GM15510 (cell line): ENCODE data around the gene IGSF9B.

Experiments used
- POLR2A ChIP-seq: IDR thresholded peaks from 3 replicates; pipeline ENCODE4 v1.6.1; 2011; ENCODE audit warnings: borderline replicate concordance; ENCODE audit not compliant: insufficient read length; ENCODE audit errors: extremely low read depth

IGSF9B gene

GRCh38 chr11:133988686-133989410, 32.1 kb upstream of the IGSF9B start:
- TF ChIP-seq POLR2A: no peak

GRCh38 chr11:133987171-133987570, 30.4 kb upstream of the IGSF9B start:
- TF ChIP-seq POLR2A: no peak

GRCh38 chr11:133985981-133986944, 29.5 kb upstream of the IGSF9B start:
- TF ChIP-seq POLR2A: no peak

GRCh38 chr11:133984828-133985227, 28.1 kb upstream of the IGSF9B start:
- no peak for TF ChIP-seq POLR2A

- TF ChIP-seq POLR2A: no peak
Observed at GRCh38 chr11:133983660-133984316, 27.0 kb upstream of the IGSF9B start.

- no peak for TF ChIP-seq POLR2A
Observed at GRCh38 chr11:133982876-133983275, 26.1 kb upstream of the IGSF9B start.

- no peak for TF ChIP-seq POLR2A
Observed at GRCh38 chr11:133982151-133982550, 25.4 kb upstream of the IGSF9B start.

GRCh38 chr11:133981156-133981555, 24.4 kb upstream of the IGSF9B start:
- TF ChIP-seq POLR2A: no peak

GRCh38 chr11:133980665-133981064, 23.9 kb upstream of the IGSF9B start:
- TF ChIP-seq POLR2A: no peak

- TF ChIP-seq POLR2A: no peak
Observed at GRCh38 chr11:133978794-133979193, 22.0 kb upstream of the IGSF9B start.

- no peak for TF ChIP-seq POLR2A
Observed at GRCh38 chr11:133977067-133977677, 20.4 kb upstream of the IGSF9B start.

- no peak for TF ChIP-seq POLR2A
Observed at GRCh38 chr11:133975488-133975849, 18.7 kb upstream of the IGSF9B start.

- TF ChIP-seq POLR2A: no peak
Observed at GRCh38 chr11:133974836-133975487, 18.2 kb upstream of the IGSF9B start.

- TF ChIP-seq POLR2A: no peak
Observed at GRCh38 chr11:133971881-133972280, 15.1 kb upstream of the IGSF9B start.
